GM12872 (cell line): Measurements from ENCODE around the gene OR1D5.

Experiments used
- CTCF ChIP-seq: IDR thresholded peaks from 3 replicates; pipeline ENCODE4 v1.5.1; 2011; ENCODE audit warnings: low read depth, mild to moderate bottlenecking, low read length, moderate library complexity; ENCODE audit not compliant: insufficient read depth

OR1D5 gene

GRCh38 chr17:3033741-3034577, 29.4 kb downstream of the OR1D5 start:
- TF ChIP-seq CTCF = no peak

- TF ChIP-seq CTCF = no peak
Observed at GRCh38 chr17:3033248-3033640, 30.2 kb downstream of the OR1D5 start.

GRCh38 chr17:3032258-3033247, 30.9 kb downstream of the OR1D5 start:
- no peak for TF ChIP-seq CTCF

- TF ChIP-seq CTCF = no peak
Observed at GRCh38 chr17:3030096-3030495, 33.3 kb downstream of the OR1D5 start.

GRCh38 chr17:3029213-3029913, 34.0 kb downstream of the OR1D5 start:
- TF ChIP-seq CTCF = no peak

GRCh38 chr17:3027786-3028532, 35.4 kb downstream of the OR1D5 start:
- TF ChIP-seq CTCF = no peak
